T-helper 1 cell treated with Interleukin-12 subunit alpha and Interleukin-12 subunit beta and Interleukin-4 antibody, amounts not matched to agents 30 μg/mL and 1 μg/mL, for 36 hours (primary cell): ENCODE measurements around the gene DDX49.
"Not testable (repeated sequence)": the region's sequence is repeated elsewhere in the genome, so short reads cannot be mapped to it uniquely, and the experiment has no call there.

Source experiments
- H3K27ac Mint-ChIP-seq: one replicate; pipeline ENCODE4 v1.8.0; 2021; ENCODE audit warnings: mild to moderate bottlenecking, mixed read lengths
- H3K27me3 Mint-ChIP-seq: one replicate; pipeline ENCODE4 v1.8.0; 2021; ENCODE audit warnings: low read depth, mixed read lengths
- H3K36me3 Mint-ChIP-seq: one replicate; pipeline ENCODE4 v1.8.0; 2021; ENCODE audit warnings: low read depth, mixed read lengths
- H3K4me1 Mint-ChIP-seq: one replicate; pipeline ENCODE4 v1.8.0; 2021; ENCODE audit warnings: low read depth, mixed read lengths
- H3K4me3 Mint-ChIP-seq: one replicate; pipeline ENCODE4 v1.8.0; 2021; ENCODE audit warnings: mild to moderate bottlenecking, moderate library complexity, mixed read lengths
- H3K9me3 Mint-ChIP-seq: one replicate; pipeline ENCODE4 v1.8.0; 2021; ENCODE audit warnings: mixed read lengths

DDX49 gene

GRCh38 chr19:18940769-18941627, 21.5 kb downstream of the DDX49 start, which contains the start of gene HOMER3:
TSS of gene HOMER3 (minus strand) at chr19:18941217. CDS start at chr19:18938982, 2,235 bp downstream.
- peak within 1 kb of the TSS; percentile 46 for H3K4me3 Mint-ChIP-seq
- peaks cover 50% of the 10 kb centered on the region for H3K27me3 Mint-ChIP-seq
- H3K27ac Mint-ChIP-seq: no peak within 1 kb of the TSS
- peaks cover 2% of the 10 kb centered on the region for H3K4me1 Mint-ChIP-seq
- no peaks in the 10 kb centered on the region for H3K9me3 Mint-ChIP-seq
- H3K36me3 Mint-ChIP-seq: no peaks in the 10 kb centered on the region

- peak overlapping the region; percentile 46 for H3K4me3 Mint-ChIP-seq
- H3K27me3 Mint-ChIP-seq: peaks cover 53% of the 10 kb centered on the region
Measured at GRCh38 chr19:18941628-18942354, 22.3 kb downstream of the DDX49 start.

GRCh38 chr19:18942692-18943091, 23.2 kb downstream of the DDX49 start:
- Mint-ChIP-seq H3K9me3 (no peaks in the 10 kb centered on the region), H3K27me3 (peaks cover 51% of the 10 kb centered on the region), H3K4me1 (peaks cover 2% of the 10 kb centered on the region), H3K36me3 (no peaks in the 10 kb centered on the region), H3K4me3 (no peak overlapping the region), H3K27ac (no peak overlapping the region)

More at GRCh38 chr19:18941628-18942354, 22.3 kb downstream of the DDX49 start:
- Mint-ChIP-seq H3K36me3 (no peaks in the 10 kb centered on the region), H3K4me1 (peaks cover 2% of the 10 kb centered on the region), H3K27ac (no peak overlapping the region), H3K9me3 (no peaks in the 10 kb centered on the region)

GRCh38 chr19:18943465-18943864, 23.9 kb downstream of the DDX49 start:
- H3K27me3 Mint-ChIP-seq: peaks cover 44% of the 10 kb centered on the region
- no peaks in the 10 kb centered on the region for H3K9me3 Mint-ChIP-seq
- no peak overlapping the region for H3K27ac Mint-ChIP-seq

GRCh38 chr19:18945297-18945696, 25.8 kb downstream of the DDX49 start:
- Mint-ChIP-seq H3K36me3 (no peaks in the 10 kb centered on the region), H3K9me3 (no peaks in the 10 kb centered on the region), H3K4me3 (no peak overlapping the region), H3K27me3 (peaks cover 28% of the 10 kb centered on the region), H3K27ac (no peak overlapping the region), H3K4me1 (peaks cover 2% of the 10 kb centered on the region)

More at GRCh38 chr19:18943465-18943864, 23.9 kb downstream of the DDX49 start:
- Mint-ChIP-seq H3K4me1 (peaks cover 2% of the 10 kb centered on the region), H3K36me3 (no peaks in the 10 kb centered on the region), H3K4me3 (no peak overlapping the region)

GRCh38 chr19:18946335-18946734, 26.8 kb downstream of the DDX49 start:
- no peaks in the 10 kb centered on the region for H3K36me3 Mint-ChIP-seq
- H3K27ac Mint-ChIP-seq: no peak overlapping the region
- peaks cover 24% of the 10 kb centered on the region for H3K27me3 Mint-ChIP-seq
- H3K9me3 Mint-ChIP-seq: no peaks in the 10 kb centered on the region
- H3K4me3 Mint-ChIP-seq: no peak overlapping the region
- H3K4me1 Mint-ChIP-seq: no peaks in the 10 kb centered on the region

GRCh38 chr19:18946918-18947317, 27.4 kb downstream of the DDX49 start:
- H3K36me3 Mint-ChIP-seq: no peaks in the 10 kb centered on the region
- H3K4me1 Mint-ChIP-seq: no peaks in the 10 kb centered on the region
- no peak overlapping the region for H3K27ac Mint-ChIP-seq
- H3K4me3 Mint-ChIP-seq: no peak overlapping the region
- H3K9me3 Mint-ChIP-seq: no peaks in the 10 kb centered on the region
- peaks cover 18% of the 10 kb centered on the region for H3K27me3 Mint-ChIP-seq

GRCh38 chr19:18948075-18948975, 28.8 kb downstream of the DDX49 start:
- H3K27me3 Mint-ChIP-seq: peaks cover 4% of the 10 kb centered on the region
- no peaks in the 10 kb centered on the region for H3K9me3 Mint-ChIP-seq
- H3K4me1 Mint-ChIP-seq: no peaks in the 10 kb centered on the region
- no peak overlapping the region for H3K27ac Mint-ChIP-seq
- H3K4me3 Mint-ChIP-seq: no peak overlapping the region
- no peaks in the 10 kb centered on the region for H3K36me3 Mint-ChIP-seq

- Mint-ChIP-seq H3K27ac (no peak overlapping the region), H3K27me3 (peaks cover 3% of the 10 kb centered on the region), H3K9me3 (no peaks in the 10 kb centered on the region), H3K4me1 (no peaks in the 10 kb centered on the region), H3K36me3 (no peaks in the 10 kb centered on the region), H3K4me3 (no peak overlapping the region)
Measured at GRCh38 chr19:18948976-18949356, 29.5 kb downstream of the DDX49 start.

- peaks cover 1% of the 10 kb centered on the region for H3K9me3 Mint-ChIP-seq
- H3K27ac Mint-ChIP-seq: no peak overlapping the region
- no peaks in the 10 kb centered on the region for H3K4me1 Mint-ChIP-seq
- no peak overlapping the region for H3K4me3 Mint-ChIP-seq
- peaks cover 3% of the 10 kb centered on the region for H3K27me3 Mint-ChIP-seq
- H3K36me3 Mint-ChIP-seq: no peaks in the 10 kb centered on the region
Measured at GRCh38 chr19:18949858-18950257, 30.3 kb downstream of the DDX49 start.

- Mint-ChIP-seq H3K27me3 (no peaks in the 10 kb centered on the region), H3K27ac (no peak overlapping the region), H3K4me3 (no peak overlapping the region), H3K4me1 (no peaks in the 10 kb centered on the region), H3K9me3 (peaks cover 4% of the 10 kb centered on the region), H3K36me3 (no peaks in the 10 kb centered on the region)
Measured at GRCh38 chr19:18951721-18952281, 32.3 kb downstream of the DDX49 start.

- H3K27ac Mint-ChIP-seq, H3K9me3 Mint-ChIP-seq, H3K4me3 Mint-ChIP-seq, H3K4me1 Mint-ChIP-seq, H3K36me3 Mint-ChIP-seq, H3K27me3 Mint-ChIP-seq: not testable (repeated sequence)
Measured at GRCh38 chr19:18952364-18953003, 33.0 kb downstream of the DDX49 start.

GRCh38 chr19:18954094-18954493, 34.6 kb downstream of the DDX49 start:
- Mint-ChIP-seq H3K4me3 (no peak overlapping the region), H3K4me1 (no peaks in the 10 kb centered on the region), H3K9me3 (peaks cover 4% of the 10 kb centered on the region), H3K36me3 (no peaks in the 10 kb centered on the region), H3K27ac (no peak overlapping the region), H3K27me3 (no peaks in the 10 kb centered on the region)
